K562 (cell line): Measurements from ENCODE around the gene ISYNA1. TPM values are rescaled to one million over a fixed set of nuclear protein-coding genes. Genes with fewer than 3 reads are reported as not detected.

Experiments
- CREM ChIP-seq: IDR thresholded peaks from 2 replicates; pipeline ENCODE4 v1.6.1; 2014; ENCODE audit warnings: antibody characterized with exemption, low read depth
- GTF2A2 ChIP-seq: IDR thresholded peaks from 2 replicates; pipeline ENCODE4 v1.6.1; 2016; ENCODE audit warnings: mild to moderate bottlenecking, missing genetic modification characterization, missing compliant biosample characterization
- HOMEZ ChIP-seq: fragments of 250-450 bp; sonication (Bioruptor Pico); IDR thresholded peaks from 2 replicates; pipeline ENCODE4 v1.4.0; 2020; ENCODE audit warnings: mild to moderate bottlenecking, moderate library complexity
- KHSRP ChIP-seq: fragments of 450-650 bp; IDR thresholded peaks from 2 replicates; pipeline ENCODE4 v1.6.1; 2017
- KLF6 ChIP-seq: fragments of 250-450 bp; sonication (Bioruptor Pico); IDR thresholded peaks from 2 replicates; pipeline ENCODE4 v1.4.0; 2020; ENCODE audit warnings: mild to moderate bottlenecking, moderate library complexity, borderline replicate concordance
- NCOR1 ChIP-seq: fragments of 450-650 bp; IDR thresholded peaks from 2 replicates; pipeline ENCODE4 v1.6.1; 2016; ENCODE audit warnings: mild to moderate bottlenecking, moderate library complexity
- SP1 ChIP-seq: sonication (generic); formaldehyde crosslinking; IDR thresholded peaks from 2 replicates; pipeline ENCODE4 v1.8.1; 2022; ENCODE audit warnings: mild to moderate bottlenecking, missing genetic modification reagents
- ZBTB33 ChIP-seq: sonication (generic); formaldehyde crosslinking; IDR thresholded peaks from 2 replicates; pipeline ENCODE4 v1.8.1; 2023; ENCODE audit warnings: mild to moderate bottlenecking, missing genetic modification reagents
- ZNF280B ChIP-seq: fragments of 250-450 bp; sonication (Bioruptor Pico); IDR thresholded peaks from 2 replicates; pipeline ENCODE4 v1.5.1; 2021; ENCODE audit warnings: mild to moderate bottlenecking
- ZNF354B ChIP-seq: fragments of 250-450 bp; sonication (Bioruptor Pico); IDR thresholded peaks from 2 replicates; pipeline ENCODE4 v1.4.0; 2020
- ZNF785 ChIP-seq: fragments of 250-450 bp; sonication (Bioruptor Pico); IDR thresholded peaks from 2 replicates; pipeline ENCODE4 v1.4.0; 2020; ENCODE audit warnings: mild to moderate bottlenecking
- polyA plus RNA-seq, 8 experiments: library from polyadenylated mRNA; depleted of rRNA in 4 of 8; stranded (reverse) in 5 of 8; unstranded in 3 of 8; fragments of >200 nt; fragmentation: Nextera tagmentation in 2 of 8; fragmentation: Illumina TruSeq in 1 of 8; extraction: Ambion mirVana in 2 of 8; extraction: Trizol in 1 of 8; gene quantifications; 2 replicates each; pipeline versions ENCODE4 v1.2.1 to v1.2.3, GENCODE V29; 2011 to 2014; ENCODE audit warnings: inconsistent platforms in 1 of 8, missing spikeins in 1 of 8
- total RNA-seq, 7 experiments: library from RNA; depleted of rRNA in 6 of 7; stranded (reverse); fragments of >200 nt in 6 of 7; fragmentation: Illumina TruSeq in 2 of 7; extraction: Trizol in 2 of 7; gene quantifications; 2 replicates each; pipeline versions ENCODE4 v1.2.1 to v1.2.3, GENCODE V29; 2011 to 2021; ENCODE audit warnings: low replicate concordance in 1 of 7
- TF ChIP-seq, protein P1 (sequence below): IDR thresholded peaks from 2 replicates; pipeline ENCODE4 v1.6.1; 2011; ENCODE audit warnings: borderline replicate concordance, low read depth, mild to moderate bottlenecking, moderate library complexity, low read length; ENCODE audit not compliant: insufficient read depth, poor library complexity, severe bottlenecking
- TF ChIP-seq, protein P2 (sequence below): sonication (generic); formaldehyde crosslinking; IDR thresholded peaks from 2 replicates; pipeline ENCODE4 v1.8.1; 2022; ENCODE audit warnings: missing genetic modification reagents
- TF ChIP-seq, protein P3 (sequence below): sonication (generic); formaldehyde crosslinking; IDR thresholded peaks from 2 replicates; pipeline ENCODE4 v1.8.0; 2022; ENCODE audit warnings: missing genetic modification reagents, mild to moderate bottlenecking, moderate library complexity, borderline replicate concordance
- TF ChIP-seq, protein P4 (sequence below): fragments of 250-450 bp; sonication (Bioruptor Pico); IDR thresholded peaks from 2 replicates; pipeline ENCODE4 v1.8.0; 2021; ENCODE audit warnings: moderate library complexity, mild to moderate bottlenecking, inconsistent platforms

The ISYNA1 gene
- total and polyA plus RNA-seq, 9 of the 15 experiments (the other 6 are each of a cell fraction or from before 2014, with no cell fraction given) = 21.8 to 460 (median 93.2) TPM

GRCh38 chr19:18469069-18469846 is 31.3 kb upstream of the ISYNA1 start (continued):
- TF ChIP-seq, protein P1, sequence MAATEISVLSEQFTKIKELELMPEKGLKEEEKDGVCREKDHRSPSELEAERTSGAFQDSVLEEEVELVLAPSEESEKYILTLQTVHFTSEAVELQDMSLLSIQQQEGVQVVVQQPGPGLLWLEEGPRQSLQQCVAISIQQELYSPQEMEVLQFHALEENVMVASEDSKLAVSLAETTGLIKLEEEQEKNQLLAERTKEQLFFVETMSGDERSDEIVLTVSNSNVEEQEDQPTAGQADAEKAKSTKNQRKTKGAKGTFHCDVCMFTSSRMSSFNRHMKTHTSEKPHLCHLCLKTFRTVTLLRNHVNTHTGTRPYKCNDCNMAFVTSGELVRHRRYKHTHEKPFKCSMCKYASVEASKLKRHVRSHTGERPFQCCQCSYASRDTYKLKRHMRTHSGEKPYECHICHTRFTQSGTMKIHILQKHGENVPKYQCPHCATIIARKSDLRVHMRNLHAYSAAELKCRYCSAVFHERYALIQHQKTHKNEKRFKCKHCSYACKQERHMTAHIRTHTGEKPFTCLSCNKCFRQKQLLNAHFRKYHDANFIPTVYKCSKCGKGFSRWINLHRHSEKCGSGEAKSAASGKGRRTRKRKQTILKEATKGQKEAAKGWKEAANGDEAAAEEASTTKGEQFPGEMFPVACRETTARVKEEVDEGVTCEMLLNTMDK = peak; percentile 85
- no peak for TF ChIP-seq KLF6 (CRISPR knock-in tag)
- TF ChIP-seq, protein P2, sequence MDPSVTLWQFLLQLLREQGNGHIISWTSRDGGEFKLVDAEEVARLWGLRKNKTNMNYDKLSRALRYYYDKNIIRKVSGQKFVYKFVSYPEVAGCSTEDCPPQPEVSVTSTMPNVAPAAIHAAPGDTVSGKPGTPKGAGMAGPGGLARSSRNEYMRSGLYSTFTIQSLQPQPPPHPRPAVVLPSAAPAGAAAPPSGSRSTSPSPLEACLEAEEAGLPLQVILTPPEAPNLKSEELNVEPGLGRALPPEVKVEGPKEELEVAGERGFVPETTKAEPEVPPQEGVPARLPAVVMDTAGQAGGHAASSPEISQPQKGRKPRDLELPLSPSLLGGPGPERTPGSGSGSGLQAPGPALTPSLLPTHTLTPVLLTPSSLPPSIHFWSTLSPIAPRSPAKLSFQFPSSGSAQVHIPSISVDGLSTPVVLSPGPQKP (CRISPR knock-in tag) = no peak
- TF ChIP-seq KHSRP = no peak
- TF ChIP-seq, protein P3, sequence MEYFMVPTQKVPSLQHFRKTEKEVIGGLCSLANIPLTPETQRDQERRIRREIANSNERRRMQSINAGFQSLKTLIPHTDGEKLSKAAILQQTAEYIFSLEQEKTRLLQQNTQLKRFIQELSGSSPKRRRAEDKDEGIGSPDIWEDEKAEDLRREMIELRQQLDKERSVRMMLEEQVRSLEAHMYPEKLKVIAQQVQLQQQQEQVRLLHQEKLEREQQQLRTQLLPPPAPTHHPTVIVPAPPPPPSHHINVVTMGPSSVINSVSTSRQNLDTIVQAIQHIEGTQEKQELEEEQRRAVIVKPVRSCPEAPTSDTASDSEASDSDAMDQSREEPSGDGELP = 0 out of 2 replicates have a peak, but pooled peaks have one; percentile 16
- no peak for TF ChIP-seq GTF2A2 (tag)
- 0 out of 2 replicates have a peak, but pooled peaks have one; percentile 22 for TF ChIP-seq SP1 (CRISPR knock-in tag)
- TF ChIP-seq HOMEZ = no peak
- TF ChIP-seq NCOR1 = no peak
- no peak for TF ChIP-seq ZNF785 (CRISPR knock-in tag)
- TF ChIP-seq ZNF280B (CRISPR knock-in tag) = no peak
- TF ChIP-seq, protein P4, sequence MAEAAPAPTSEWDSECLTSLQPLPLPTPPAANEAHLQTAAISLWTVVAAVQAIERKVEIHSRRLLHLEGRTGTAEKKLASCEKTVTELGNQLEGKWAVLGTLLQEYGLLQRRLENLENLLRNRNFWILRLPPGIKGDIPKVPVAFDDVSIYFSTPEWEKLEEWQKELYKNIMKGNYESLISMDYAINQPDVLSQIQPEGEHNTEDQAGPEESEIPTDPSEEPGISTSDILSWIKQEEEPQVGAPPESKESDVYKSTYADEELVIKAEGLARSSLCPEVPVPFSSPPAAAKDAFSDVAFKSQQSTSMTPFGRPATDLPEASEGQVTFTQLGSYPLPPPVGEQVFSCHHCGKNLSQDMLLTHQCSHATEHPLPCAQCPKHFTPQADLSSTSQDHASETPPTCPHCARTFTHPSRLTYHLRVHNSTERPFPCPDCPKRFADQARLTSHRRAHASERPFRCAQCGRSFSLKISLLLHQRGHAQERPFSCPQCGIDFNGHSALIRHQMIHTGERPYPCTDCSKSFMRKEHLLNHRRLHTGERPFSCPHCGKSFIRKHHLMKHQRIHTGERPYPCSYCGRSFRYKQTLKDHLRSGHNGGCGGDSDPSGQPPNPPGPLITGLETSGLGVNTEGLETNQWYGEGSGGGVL (CRISPR knock-in tag) = no peak
- TF ChIP-seq CREM = 0 out of 2 replicates have a peak, but pooled peaks have one; percentile 9
- TF ChIP-seq ZBTB33 = peak; percentile 94
- TF ChIP-seq ZNF354B (CRISPR knock-in tag) = no peak
